Epithelial cell of proximal tubule (primary cell): ENCODE measurements around the gene TLR8. TPM values are rescaled to one million over a fixed set of nuclear protein-coding genes. Genes with fewer than 3 reads are reported as not detected.

Experiments used
- DNase-seq: peaks from one replicate; pipeline ENCODE4 v3.0.0-alpha.2; 2011; ENCODE audit warnings: low read depth
- H3K4me3 ChIP-seq: 2 replicates; pipeline ENCODE4 v1.5.1; 2011; ENCODE audit warnings: low read depth, mild to moderate bottlenecking, low read length
- total RNA-seq: library from RNA; depleted of rRNA; stranded (reverse); fragments of >200 nt; gene quantifications from 2 replicates; pipeline ENCODE4 v1.2.3, GENCODE V29; 2015
- TF ChIP-seq, protein P1 (sequence below): conservative IDR thresholded peaks from 2 replicates; pipeline ENCODE4 v1.5.1; 2012; ENCODE audit warnings: low read depth, mild to moderate bottlenecking, low read length

The TLR8 gene
- not detected in 2 replicates for total RNA-seq

DNA sequence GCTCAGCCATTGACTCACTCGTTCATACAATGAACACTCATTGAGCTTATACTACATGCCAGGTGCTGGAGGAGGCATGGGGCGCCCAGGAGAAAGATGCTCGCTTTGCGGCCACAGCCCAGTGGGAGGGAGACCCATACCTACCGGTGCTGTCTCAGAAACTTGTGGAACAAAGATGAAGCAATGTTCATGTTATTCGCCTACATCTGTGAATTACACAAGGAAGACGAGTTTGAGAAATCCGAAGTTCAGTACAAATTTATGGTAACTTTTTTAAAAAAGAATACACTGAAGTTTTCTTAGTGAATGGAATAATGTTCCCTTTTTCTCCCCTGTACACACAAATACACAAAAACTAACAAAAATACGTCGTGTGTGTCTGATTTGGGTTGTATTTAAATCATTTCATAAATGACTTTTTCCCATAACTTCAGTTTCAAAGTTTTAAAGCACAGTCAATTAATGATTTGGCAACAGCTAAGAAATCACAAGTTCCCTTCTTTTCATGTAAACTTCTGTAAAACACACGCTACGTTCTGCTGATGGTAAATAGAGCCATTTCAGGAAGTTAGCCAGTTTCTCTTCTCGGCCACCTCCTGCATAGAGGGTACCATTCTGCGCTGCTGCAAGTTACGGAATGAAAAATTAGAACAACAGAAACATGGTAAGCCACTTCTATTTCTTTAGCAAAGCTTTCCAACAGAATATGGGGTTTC is at the start of gene TLR8:
Gene TLR8, plus strand, starts transcription at position 575 of the 716 bp plus-strand sequence. Its CDS starts 87 bp downstream, at position 662.
- DNase-seq = no peak
- TF ChIP-seq, protein P1, sequence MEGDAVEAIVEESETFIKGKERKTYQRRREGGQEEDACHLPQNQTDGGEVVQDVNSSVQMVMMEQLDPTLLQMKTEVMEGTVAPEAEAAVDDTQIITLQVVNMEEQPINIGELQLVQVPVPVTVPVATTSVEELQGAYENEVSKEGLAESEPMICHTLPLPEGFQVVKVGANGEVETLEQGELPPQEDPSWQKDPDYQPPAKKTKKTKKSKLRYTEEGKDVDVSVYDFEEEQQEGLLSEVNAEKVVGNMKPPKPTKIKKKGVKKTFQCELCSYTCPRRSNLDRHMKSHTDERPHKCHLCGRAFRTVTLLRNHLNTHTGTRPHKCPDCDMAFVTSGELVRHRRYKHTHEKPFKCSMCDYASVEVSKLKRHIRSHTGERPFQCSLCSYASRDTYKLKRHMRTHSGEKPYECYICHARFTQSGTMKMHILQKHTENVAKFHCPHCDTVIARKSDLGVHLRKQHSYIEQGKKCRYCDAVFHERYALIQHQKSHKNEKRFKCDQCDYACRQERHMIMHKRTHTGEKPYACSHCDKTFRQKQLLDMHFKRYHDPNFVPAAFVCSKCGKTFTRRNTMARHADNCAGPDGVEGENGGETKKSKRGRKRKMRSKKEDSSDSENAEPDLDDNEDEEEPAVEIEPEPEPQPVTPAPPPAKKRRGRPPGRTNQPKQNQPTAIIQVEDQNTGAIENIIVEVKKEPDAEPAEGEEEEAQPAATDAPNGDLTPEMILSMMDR = no peak

DNA sequence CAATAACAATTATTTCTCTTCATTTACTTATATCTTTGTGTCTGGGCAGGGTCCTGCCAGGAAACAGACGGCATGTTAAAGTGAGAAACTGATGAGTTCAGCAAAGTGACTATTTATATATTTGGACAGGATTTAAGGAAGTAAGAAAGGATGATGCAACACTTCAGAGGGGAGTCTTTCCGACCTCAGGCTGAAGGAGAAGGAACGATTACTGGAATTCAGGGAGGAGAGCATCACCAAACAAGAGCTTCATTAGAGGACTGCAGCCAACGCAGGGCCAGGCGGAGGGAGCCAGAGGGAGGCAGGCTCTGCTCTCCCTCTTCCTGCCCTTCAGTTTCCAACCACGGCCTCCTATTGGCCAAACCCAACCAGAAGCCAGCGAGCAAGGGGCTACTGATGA is 41.1 kb upstream of the TLR8 start:
- no peak for DNase-seq
- no peak overlapping the region for H3K4me3 ChIP-seq
- TF ChIP-seq, protein P1 = no peak

More for the DNA sequence above, at the start of gene TLR8:
- no peak within 1 kb of the TSS for H3K4me3 ChIP-seq

DNA sequence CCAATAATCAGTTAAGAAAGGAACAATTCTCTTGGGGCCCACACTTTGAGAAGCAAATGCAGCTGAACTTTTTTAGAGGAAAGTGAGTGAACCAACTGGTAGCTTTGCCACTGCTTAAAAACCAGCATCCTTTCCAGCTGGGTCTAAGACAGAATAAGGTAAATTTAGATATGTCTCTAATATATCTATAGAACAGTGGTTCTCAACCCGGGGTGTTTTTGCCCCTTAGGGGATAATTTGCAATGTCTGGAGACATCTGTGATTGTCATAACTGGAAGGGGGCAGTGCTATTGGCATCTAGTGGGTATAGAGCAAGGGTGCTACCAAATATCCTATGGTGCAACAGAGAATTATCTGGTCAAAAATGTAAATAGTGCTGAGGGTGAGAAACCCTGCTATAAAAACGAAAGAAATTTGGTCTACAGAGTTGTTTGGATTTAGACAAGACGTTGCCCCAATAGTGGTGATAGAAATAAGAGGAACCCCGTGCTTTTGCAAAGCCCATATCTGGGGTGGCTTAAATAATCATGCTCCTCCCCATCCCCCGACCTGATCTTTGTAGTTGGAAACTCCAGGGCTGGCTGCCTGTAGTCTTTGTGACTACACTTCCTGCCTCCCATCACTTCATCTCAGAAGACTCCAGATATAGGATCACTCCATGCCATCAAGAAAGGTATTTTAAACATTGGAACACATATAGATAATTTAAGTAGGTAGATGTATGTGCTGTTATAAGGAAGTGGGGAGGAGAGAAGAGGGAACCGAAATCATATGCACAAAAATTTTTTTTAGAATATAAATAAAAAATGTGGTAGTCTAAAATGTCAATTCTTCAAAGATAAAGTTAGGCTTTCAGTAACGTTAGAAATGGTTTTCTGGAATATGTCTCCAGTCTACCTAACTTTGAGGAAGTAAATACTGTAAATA is 39.7 kb upstream of the TLR8 start, which contains the start of gene TLR7:
Gene TLR7, plus strand, starts transcription at position 622 of the 927 bp plus-strand sequence. CDS start 507 bp downstream, outside the sequence.
- no peak within 1 kb of the TSS for H3K4me3 ChIP-seq
- no peak for DNase-seq
- TF ChIP-seq, protein P1 = no peak

DNA sequence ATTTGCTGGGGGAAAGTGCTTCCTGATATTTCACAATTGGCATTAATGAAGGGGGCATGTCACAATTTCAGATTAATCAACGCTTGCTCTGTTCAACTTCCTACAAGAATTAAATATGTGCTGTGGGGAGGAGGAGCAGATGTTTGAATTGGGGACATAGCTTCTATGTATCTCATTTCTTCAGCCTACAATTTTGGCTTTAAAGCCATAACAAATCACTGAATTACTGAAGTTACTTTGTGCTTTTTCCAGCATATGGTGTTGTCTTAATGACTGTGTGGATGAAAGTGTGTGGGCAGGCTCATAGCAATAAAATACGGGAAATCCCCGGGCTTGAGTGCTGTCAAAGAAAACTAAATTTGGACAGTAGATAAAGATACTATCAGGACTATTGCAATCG is 38.7 kb upstream of the TLR8 start:
- no peak for DNase-seq
- H3K4me3 ChIP-seq = no peak overlapping the region
- TF ChIP-seq, protein P1 = no peak

DNA sequence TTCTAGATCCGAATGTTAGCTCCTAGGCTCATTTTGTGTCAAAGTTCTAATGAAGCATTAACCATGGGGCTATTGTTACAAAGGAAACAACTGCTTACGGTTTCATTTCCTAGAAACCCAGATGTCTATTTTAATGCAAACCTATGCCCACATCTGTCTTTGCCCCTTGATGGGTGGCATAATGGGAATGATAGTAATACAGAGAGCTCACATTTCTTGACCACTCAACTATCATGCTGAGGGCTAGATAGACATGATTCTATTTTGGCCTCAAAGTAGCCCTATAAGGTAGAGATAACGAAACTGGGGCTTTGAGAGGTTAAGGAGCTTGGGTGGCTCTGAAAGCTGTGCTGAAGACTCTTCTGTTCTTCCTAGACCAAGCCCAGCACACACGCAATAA is 37.7 kb upstream of the TLR8 start:
- TF ChIP-seq, protein P1 = no peak
- H3K4me3 ChIP-seq = no peak overlapping the region
- no peak for DNase-seq

DNA sequence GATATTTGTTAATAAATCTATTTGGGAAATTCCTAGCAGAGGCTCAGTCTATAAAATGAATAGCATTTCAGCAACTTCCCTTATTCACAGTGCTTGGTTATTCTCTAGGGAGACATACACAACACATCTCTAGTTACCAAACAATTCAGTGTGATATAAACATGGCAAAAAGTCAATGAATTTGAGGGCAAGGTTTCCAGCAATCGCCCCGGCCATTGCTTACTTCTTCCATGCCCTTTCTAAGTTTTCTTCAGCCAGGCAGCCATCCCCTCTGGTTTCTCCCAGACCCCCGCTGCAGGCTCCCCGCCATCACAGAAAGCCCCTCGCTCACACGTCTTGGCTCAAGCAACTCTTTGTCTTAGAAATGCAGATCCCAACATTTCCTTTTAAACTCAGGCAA is 35.2 kb upstream of the TLR8 start:
- no peak overlapping the region for H3K4me3 ChIP-seq
- DNase-seq = no peak
- TF ChIP-seq, protein P1 = no peak
